GDM1 (cell line): ENCODE data around the gene GTF2E1.
"Not testable (repeated sequence)": the region's sequence is repeated elsewhere in the genome, so short reads cannot be mapped to it uniquely, and the experiment has no call there.

ENCODE experiments used
- DNase-seq: peaks from one replicate; lab custom pipeline; 2025; lab: John Stamatoyannopoulos, UW

GTF2E1 gene

GRCh38 chr3:120756061-120756460 lies 13.5 kb downstream of the GTF2E1 start:
- no peak for DNase-seq

DNA sequence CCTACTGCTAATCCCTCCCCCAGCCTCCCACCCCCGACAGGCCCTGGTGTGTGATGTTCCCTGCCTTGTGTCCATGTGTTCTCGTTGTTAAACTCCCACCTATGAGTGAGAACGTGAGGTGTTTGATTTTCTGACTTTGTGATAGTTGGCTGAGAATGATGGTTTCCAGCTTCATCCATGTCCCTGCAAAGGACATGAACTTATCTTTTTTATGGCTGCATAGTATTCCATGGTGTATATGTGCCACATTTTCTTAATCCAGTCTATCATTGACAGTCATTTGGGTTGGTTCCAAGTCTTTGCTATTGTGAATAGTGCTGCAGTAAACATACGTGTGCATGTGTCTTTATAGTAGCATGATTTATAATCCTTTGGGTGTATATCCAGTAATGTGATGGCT lies 16.0 kb downstream of the GTF2E1 start:
- DNase-seq: not testable (repeated sequence)

GRCh38 chr3:120762615-120763014 lies 20.1 kb downstream of the GTF2E1 start:
- no peak for DNase-seq

- no peak for DNase-seq
These were observed 21.1 kb downstream of the GTF2E1 start for GRCh38 chr3:120763601-120764000.

DNA sequence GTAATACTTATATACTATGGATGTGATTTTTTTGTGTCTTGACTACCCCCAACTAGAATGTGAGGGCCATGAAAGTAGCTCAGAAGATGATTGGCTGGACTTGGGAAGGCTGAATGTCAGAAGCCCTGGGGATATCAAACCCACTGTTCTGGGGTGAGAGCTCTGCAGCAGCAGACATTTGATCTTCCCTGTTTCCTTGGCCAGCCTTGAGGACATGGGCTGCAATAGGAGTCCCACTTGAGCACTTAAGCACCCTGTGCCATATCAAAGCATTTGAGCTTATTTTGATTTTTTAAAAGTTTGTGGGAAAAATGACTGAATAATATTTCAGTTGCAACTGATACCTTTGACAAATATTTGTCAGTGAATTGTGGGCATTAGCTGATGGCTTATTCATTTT lies 21.7 kb downstream of the GTF2E1 start:
- DNase-seq: no peak

- no peak for DNase-seq
These were observed 23.4 kb downstream of the GTF2E1 start for GRCh38 chr3:120765830-120766493.

DNA sequence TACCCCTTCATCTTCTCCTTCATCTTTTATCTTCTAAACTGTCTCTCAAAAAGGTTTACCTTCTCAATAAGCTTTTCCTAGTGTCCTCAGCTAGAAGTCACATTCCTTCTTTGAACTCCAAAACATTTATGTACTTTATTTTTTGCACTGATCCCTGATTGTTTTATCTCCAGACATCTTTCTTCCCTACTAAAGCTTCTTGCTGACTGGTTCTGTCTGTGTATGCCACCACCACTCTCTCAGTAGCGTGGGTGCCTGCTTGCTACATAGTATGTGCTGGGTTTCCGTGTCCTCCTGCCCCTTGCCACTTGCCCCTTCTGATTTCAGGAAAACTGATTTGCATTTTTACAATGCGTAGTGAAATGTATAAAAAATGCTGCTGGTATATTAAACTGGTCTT lies 24.0 kb downstream of the GTF2E1 start:
- no peak for DNase-seq

DNA sequence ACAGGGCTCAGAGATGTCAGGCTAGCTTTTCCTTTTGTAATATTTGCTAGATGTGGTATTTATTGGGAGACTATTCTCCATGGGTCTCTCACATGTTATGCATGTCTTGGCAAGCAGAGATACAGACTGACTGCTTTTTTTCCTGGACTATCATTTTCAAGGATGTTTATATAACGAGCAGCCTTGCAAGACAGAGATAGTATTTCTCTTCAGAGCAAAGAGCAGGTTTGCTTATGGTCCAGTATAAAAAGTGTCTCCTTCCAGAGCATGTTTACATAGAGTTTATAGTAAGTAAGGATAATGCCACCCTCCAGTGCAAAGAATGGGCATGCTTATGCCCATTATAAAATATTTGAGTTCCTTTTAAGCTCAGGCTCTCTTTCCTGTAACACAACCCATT lies 24.6 kb downstream of the GTF2E1 start:
- DNase-seq: no peak

GRCh38 chr3:120769436-120769835 lies 26.9 kb downstream of the GTF2E1 start:
- DNase-seq: no peak

GRCh38 chr3:120770891-120771290 lies 28.3 kb downstream of the GTF2E1 start:
- DNase-seq: no peak

- no peak for DNase-seq
These were observed 29.5 kb downstream of the GTF2E1 start for GRCh38 chr3:120772081-120772480.

DNA sequence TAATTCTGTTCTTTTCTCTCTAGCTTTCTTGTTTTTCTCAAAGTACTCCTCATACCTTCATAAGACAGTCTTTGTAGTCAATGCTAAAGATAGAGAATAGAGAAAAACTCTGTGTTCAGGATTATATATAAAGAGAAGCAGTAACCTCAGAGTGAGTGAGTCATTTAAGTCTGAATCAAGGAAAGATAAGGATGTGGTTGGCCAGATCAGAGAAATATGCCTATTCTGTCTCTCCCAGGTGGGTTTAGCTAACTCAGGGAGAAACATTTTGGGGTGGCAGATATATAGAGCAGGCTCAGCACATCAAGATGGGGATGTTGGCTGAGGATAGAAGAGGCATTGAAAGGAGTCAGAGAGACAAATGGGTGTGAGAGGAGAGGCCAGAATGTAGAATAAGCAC lies 31.4 kb downstream of the GTF2E1 start:
- no peak for DNase-seq

DNA sequence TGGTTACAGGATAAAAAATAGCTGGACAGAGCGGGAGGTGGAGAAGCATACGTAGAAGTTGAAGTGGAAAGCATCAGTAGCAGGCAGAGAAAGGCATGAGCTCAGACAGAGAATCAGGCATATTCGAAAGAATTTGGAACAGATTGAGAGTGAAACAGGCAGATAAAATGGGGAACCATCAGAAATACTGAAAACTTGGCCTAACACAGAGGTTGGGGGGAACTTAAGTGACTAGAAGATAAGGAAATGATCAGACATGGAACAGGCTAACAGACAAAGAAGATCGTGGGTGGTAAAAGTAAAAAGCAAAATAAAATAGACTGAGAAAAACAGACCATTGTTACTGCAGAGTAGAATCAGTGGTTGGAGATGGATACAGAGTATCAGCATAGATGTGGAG lies 32.9 kb downstream of the GTF2E1 start:
- DNase-seq: no peak

DNA sequence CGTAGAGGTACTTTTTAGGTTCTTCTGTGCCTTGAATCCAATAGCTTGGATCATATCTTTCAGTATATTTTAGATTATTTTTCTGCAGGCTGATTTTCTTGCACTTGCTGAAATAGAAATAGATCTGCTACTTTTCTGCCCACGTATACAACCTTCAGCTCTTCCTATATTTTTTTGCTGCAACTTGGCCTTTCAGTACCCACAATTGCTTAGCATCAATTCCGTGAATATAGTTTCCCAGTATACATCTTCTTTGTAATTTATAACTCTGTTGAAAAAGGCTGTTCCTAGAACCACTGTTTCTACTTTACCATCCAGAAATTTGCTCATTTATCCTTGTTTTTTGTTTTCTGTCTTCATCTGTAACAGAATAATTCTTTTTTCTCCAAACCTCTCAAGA lies 36.2 kb downstream of the GTF2E1 start:
- DNase-seq: no peak

- DNase-seq: no peak
These were observed 38.4 kb downstream of the GTF2E1 start for GRCh38 chr3:120780977-120781376.

DNA sequence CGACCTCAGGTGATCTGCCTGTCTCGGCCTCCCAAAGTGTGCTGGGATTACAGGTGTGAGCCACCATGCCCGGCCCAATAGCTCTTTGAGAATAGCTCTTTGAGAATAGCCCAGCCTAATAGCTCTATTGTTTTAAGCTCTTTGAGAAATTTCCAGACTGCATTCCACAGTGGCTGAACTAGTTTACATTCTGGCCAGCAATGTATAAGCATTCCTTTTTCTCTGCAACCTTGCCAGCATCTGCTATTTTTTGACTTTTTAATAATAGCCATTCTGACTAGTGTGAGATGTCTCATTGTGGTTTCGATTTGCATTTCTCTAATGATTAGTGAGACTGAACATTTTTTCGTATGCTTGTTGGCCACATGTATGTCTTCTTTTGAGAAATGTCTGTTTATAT lies 43.3 kb downstream of the GTF2E1 start:
- DNase-seq: not testable (repeated sequence)

GRCh38 chr3:120791010-120791409 lies 48.5 kb downstream of the GTF2E1 start:
- DNase-seq: no peak

DNA sequence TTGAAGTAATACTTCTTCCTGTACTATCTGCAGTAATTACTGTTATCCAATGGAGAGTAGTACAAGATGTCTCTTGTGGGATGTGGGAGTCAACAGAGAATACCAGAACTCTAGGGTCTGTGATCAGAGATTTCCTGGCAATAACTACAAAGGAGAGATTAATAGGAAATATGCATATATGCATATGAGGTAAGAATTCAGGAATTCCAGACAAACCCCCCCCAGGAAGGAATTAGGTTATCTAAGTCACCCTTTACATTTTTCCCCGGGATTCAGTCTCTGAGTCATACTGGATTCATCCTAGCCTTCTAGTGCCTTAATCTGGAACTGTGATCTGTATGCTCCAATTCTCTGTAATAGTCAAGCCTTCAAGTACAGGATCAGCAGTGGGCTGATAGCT lies 49.4 kb downstream of the GTF2E1 start:
- DNase-seq: no peak

DNA sequence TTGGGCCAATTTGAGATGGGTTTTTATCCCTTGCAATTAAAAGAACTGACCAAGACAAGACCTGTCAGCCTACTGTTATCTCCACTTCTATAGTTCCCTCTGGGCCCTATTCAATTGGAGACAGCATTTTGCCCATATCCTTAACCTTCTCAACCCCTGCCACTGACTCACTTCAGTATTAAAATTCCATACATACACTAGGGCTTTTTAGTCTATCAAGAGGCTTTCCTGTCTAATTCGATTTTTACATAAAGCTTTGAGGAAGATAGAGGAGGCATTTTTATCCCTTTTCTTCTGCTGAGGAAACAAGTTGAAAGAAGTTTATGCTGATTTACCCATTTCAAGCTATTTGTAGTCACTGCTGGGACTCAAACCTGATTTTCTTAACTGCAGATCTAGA lies 51.1 kb downstream of the GTF2E1 start:
- no peak for DNase-seq

- DNase-seq: peak; percentile 61
These were observed 52.6 kb downstream of the GTF2E1 start for GRCh38 chr3:120795017-120795648.

DNA sequence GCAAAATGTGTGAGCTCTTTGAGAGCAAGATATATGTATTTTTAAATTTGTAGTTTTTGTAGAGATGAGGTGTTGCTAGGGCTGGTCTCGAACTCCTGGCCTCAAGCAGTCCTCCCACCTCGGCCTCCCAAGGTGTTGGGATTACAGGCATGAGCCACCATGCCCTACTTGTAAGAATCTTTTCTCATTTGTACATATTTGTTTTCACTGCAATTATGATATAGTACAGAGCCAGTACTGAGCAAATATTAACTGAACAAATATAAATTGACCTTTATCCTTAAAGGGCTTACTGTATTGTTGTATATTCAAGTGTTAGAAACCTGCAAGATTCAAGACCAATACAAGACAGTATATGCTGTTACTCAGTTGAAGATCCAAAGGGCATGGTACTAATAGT lies 53.4 kb downstream of the GTF2E1 start:
- no peak for DNase-seq

- DNase-seq: no peak
These were observed 54.4 kb downstream of the GTF2E1 start for GRCh38 chr3:120796976-120797375.

DNA sequence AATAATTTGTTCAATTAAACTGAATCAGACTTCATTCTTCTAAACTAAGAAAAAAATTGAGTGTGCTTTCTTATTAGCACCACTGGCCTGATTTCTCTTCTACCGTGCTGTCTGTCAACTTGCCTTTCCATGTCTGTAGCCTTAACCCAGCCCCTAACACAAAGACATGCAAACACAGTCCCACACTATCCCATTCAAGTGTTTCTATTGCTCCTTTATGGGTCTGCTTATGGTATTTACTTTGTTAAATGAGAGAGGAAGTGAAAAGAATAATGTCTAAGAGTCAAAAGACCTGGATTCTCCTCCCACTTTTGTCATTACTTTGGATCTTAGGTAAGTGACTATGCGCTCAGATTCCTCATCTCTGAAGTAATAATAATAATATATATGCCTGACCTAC lies 55.3 kb downstream of the GTF2E1 start:
- no peak for DNase-seq

DNA sequence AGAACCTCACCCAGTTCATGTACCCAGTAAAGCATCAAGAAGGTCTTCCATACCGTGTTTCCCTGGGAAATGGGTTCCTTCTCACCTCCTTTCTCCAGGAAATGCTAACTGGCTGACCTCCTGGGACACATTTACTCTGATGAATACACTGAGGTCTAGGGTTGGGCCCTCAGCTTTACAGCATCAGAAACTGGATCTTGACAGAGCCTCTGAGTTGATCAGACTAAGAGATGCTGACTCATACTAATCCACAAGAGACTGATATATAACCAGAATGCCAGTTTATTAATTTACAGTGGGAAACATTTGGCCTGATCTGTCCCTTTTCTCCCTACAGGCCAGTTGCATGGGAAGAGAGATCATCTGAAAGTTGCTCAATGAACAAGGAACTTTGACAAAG lies 55.8 kb downstream of the GTF2E1 start:
- DNase-seq: no peak
